Middle frontal gyrus (tissue), 1 donor: ENCODE measurements around the gene OR4B1.

Experiments used
- DNase-seq: peaks from one replicate; pipeline ENCODE4 v3.0.0-alpha.2; 2015; ENCODE audit warnings: low spot score; ENCODE audit errors: extremely low spot score

The OR4B1 gene

GRCh38 chr11:48248902-48249301 lies 32.3 kb downstream of the OR4B1 start:
- no peak for DNase-seq

DNA sequence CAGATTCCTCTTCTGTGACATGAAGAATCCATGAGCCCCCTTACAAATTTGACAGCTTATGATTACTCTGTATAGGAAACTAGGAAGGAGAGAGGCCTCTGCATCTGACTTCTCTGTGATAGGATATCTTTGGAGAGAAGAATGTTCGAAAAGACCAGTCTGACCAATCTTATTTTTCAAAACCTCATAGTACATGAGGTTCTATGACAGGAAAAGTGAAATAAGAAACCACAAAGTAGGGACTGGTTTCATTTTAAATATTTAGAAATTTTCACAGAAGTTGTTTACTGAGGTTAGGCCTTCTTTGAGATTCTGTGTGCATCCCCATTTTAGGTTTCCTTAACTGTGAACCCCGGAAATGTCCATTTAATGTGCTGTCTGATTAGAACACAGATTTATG lies 45.0 kb downstream of the OR4B1 start:
- DNase-seq, result no peak

GRCh38 chr11:48263423-48263911 lies 46.9 kb downstream of the OR4B1 start, which contains the start of gene OR4X1:
Gene OR4X1, plus strand, starts transcription at chr11:48263861. Its CDS starts 0 bp downstream, at chr11:48263861.
- DNase-seq, result no peak
